Smooth muscle cell (in vitro differentiated cells): ENCODE measurements around the gene NUDT1. TPM values are rescaled to one million over a fixed set of nuclear protein-coding genes. Genes with fewer than 3 reads are reported as not detected.

ENCODE experiments used
- DNase-seq: peaks from one replicate; lab custom pipeline; 2025; ENCODE audit not compliant: unreplicated experiment; lab: John Stamatoyannopoulos, UW
- H2AFZ ChIP-seq: fragments of 200-600 bp; sonication (generic); 2 replicates; pipeline ENCODE4 v1.6.0; 2016; ENCODE audit warnings: antibody characterized with exemption, low read depth, mild to moderate bottlenecking
- H3F3A ChIP-seq: fragments of 200-600 bp; sonication (generic); 2 replicates; pipeline ENCODE4 v1.6.0; 2017; ENCODE audit warnings: antibody characterized with exemption, low read depth
- H3K27ac ChIP-seq: fragments of 200-600 bp; sonication (generic); 2 replicates; pipeline ENCODE4 v1.5.1; 2016; ENCODE audit warnings: low read depth, mild to moderate bottlenecking
- H3K27me3 ChIP-seq: fragments of 200-600 bp; sonication (generic); 2 replicates; pipeline ENCODE4 v1.6.1; 2016; ENCODE audit warnings: low read depth, mild to moderate bottlenecking
- H3K36me3 ChIP-seq: fragments of 200-600 bp; sonication (generic); 2 replicates; pipeline ENCODE4 v1.5.1; 2016; ENCODE audit warnings: low read depth
- H3K4me1 ChIP-seq: fragments of 200-600 bp; sonication (generic); 2 replicates; pipeline ENCODE4 v1.5.1; 2016; ENCODE audit warnings: low read depth
- H3K4me2 ChIP-seq: fragments of 200-600 bp; sonication (generic); 2 replicates; pipeline ENCODE4 v1.6.0; 2016; ENCODE audit warnings: mild to moderate bottlenecking
- H3K4me3 ChIP-seq: fragments of 200-600 bp; sonication (generic); 2 replicates; pipeline ENCODE4 v1.5.1; 2016; ENCODE audit warnings: mild to moderate bottlenecking
- H3K79me2 ChIP-seq: fragments of 200-600 bp; sonication (generic); 2 replicates; pipeline ENCODE4 v1.6.0; 2016; ENCODE audit warnings: low read depth, mild to moderate bottlenecking
- H3K9ac ChIP-seq: fragments of 200-600 bp; sonication (generic); 2 replicates; pipeline ENCODE4 v1.6.0; 2016; ENCODE audit warnings: low read depth
- H3K9me3 ChIP-seq: fragments of 200-600 bp; sonication (generic); replicated peaks from 2 replicates; pipeline ENCODE4 v1.5.1; 2016; ENCODE audit warnings: low read depth
- H4K20me1 ChIP-seq: fragments of 200-600 bp; sonication (generic); 2 replicates; pipeline ENCODE4 v1.6.0; 2016; ENCODE audit warnings: low read depth
- CTCF ChIP-seq: fragments of 200-600 bp; sonication (generic); IDR thresholded peaks from 2 replicates; pipeline ENCODE4 v1.5.1; 2017; ENCODE audit warnings: borderline replicate concordance, mild to moderate bottlenecking, antibody characterized with exemption; ENCODE audit not compliant: insufficient read depth, poor library complexity, severe bottlenecking
- WGBS: methylation state at CpG from one replicate; pipeline ENCODE4 v1.1.7; 2016; ENCODE audit warnings: low lambda C conversion rate; 5-methylcytosine and 5-hydroxymethylcytosine counted together
- polyA plus RNA-seq: library from polyadenylated mRNA; unstranded; fragments of >200 nt; fragmentation: Nextera tagmentation; extraction: Ambion mirVana; gene quantifications from 2 replicates; pipeline ENCODE4 v1.2.1, GENCODE V29; 2016
- total RNA-seq: library from RNA; depleted of rRNA; stranded (reverse); fragments of >200 nt; gene quantifications from 2 replicates; pipeline ENCODE4 v1.2.3, GENCODE V29; 2014

Gene NUDT1
- total and polyA plus RNA-seq, 2 experiments from 2014 or later: 20.7 to 46.0 TPM

GRCh38 chr7:2227699-2228098, 14.3 kb upstream of the NUDT1 start:
- no peak for TF ChIP-seq CTCF
- no peaks in the 10 kb centered on the region for H3K9me3 ChIP-seq
- H3K9ac ChIP-seq: no peak overlapping the region
- DNase-seq: no peak
- peaks cover 41% of the 10 kb centered on the region for H3K79me2 ChIP-seq
- H3F3A ChIP-seq: no peaks in the 10 kb centered on the region
- no peak overlapping the region for H2AFZ ChIP-seq
- WGBS: 98% methylated on average over 15 of the region's 15 CpGs
- H3K4me1 ChIP-seq: peaks cover 6% of the 10 kb centered on the region
- no peak overlapping the region for H3K27ac ChIP-seq
- no peak overlapping the region for H3K4me3 ChIP-seq
- H3K36me3 ChIP-seq: no peaks in the 10 kb centered on the region
- H3K4me2 ChIP-seq: no peak overlapping the region
- H3K27me3 ChIP-seq: no peaks in the 10 kb centered on the region
- peaks cover 14% of the 10 kb centered on the region for H4K20me1 ChIP-seq

- Histone ChIP-seq H3F3A (peaks cover 4% of the 10 kb centered on the region), H3K4me3 (no peak overlapping the region), H3K4me1 (peaks cover 6% of the 10 kb centered on the region), H3K27me3 (no peaks in the 10 kb centered on the region), H3K9ac (no peak overlapping the region), H2AFZ (no peak overlapping the region), H3K79me2 (peaks cover 41% of the 10 kb centered on the region), H3K27ac (no peak overlapping the region), H4K20me1 (peaks cover 14% of the 10 kb centered on the region), H3K36me3 (no peaks in the 10 kb centered on the region), H3K4me2 (no peak overlapping the region), H3K9me3 (no peaks in the 10 kb centered on the region)
- DNase-seq: no peak
- no peak for TF ChIP-seq CTCF
- WGBS: 91% methylated on average over 8 of the region's 8 CpGs
Observed at GRCh38 chr7:2228921-2229320, 13.1 kb upstream of the NUDT1 start.

GRCh38 chr7:2229467-2229866, 12.6 kb upstream of the NUDT1 start:
- H3K4me2 ChIP-seq: no peak overlapping the region
- 93% methylated on average over 7 of the region's 7 CpGs for WGBS
- no peak for TF ChIP-seq CTCF
- no peaks in the 10 kb centered on the region for H3K27me3 ChIP-seq
- peaks cover 6% of the 10 kb centered on the region for H3K4me1 ChIP-seq
- no peak overlapping the region for H3K9ac ChIP-seq
- no peaks in the 10 kb centered on the region for H3K36me3 ChIP-seq
- DNase-seq: no peak
- H4K20me1 ChIP-seq: peaks cover 14% of the 10 kb centered on the region
- H3K9me3 ChIP-seq: no peaks in the 10 kb centered on the region
- H3K27ac ChIP-seq: no peak overlapping the region
- peaks cover 41% of the 10 kb centered on the region for H3K79me2 ChIP-seq
- no peak overlapping the region for H3K4me3 ChIP-seq
- H2AFZ ChIP-seq: no peak overlapping the region
- peaks cover 10% of the 10 kb centered on the region for H3F3A ChIP-seq

GRCh38 chr7:2230226-2230625, 11.8 kb upstream of the NUDT1 start:
- Histone ChIP-seq H3K36me3 (no peaks in the 10 kb centered on the region), H3K79me2 (peaks cover 41% of the 10 kb centered on the region), H3K4me1 (peaks cover 6% of the 10 kb centered on the region), H4K20me1 (peaks cover 14% of the 10 kb centered on the region), H2AFZ (no peak overlapping the region), H3K27ac (no peak overlapping the region), H3K4me2 (no peak overlapping the region), H3K4me3 (no peak overlapping the region), H3F3A (peaks cover 10% of the 10 kb centered on the region), H3K9ac (no peak overlapping the region), H3K27me3 (no peaks in the 10 kb centered on the region), H3K9me3 (no peaks in the 10 kb centered on the region)
- DNase-seq: no peak
- WGBS: 96% methylated on average over 8 of the region's 8 CpGs
- no peak for TF ChIP-seq CTCF
